Prostate gland (tissue), 2 donors: ENCODE data around the gene CEACAM20. TPM values are rescaled to one million over a fixed set of nuclear protein-coding genes. Genes with fewer than 3 reads are reported as not detected.

Source experiments
- DNase-seq: peaks from one replicate; pipeline ENCODE4 v3.0.0-alpha.2; 2019; ENCODE audit warnings: low spot score
- H3K27ac ChIP-seq, 2 donors: fragments of 200-600 bp; sonication (generic); 2 replicates each; pipeline ENCODE4 v1.5.1; 2017 to 2019
- H3K27me3 ChIP-seq: fragments of 200-600 bp; sonication (generic); replicated peaks from 2 replicates; pipeline ENCODE4 v1.5.1; 2019; ENCODE audit not compliant: insufficient read depth
- H3K36me3 ChIP-seq, 2 donors: fragments of 200-600 bp; sonication (generic); 1 replicate in 1 of 2; 2 replicates in 1 of 2; pipeline versions ENCODE4 v1.5.1 to v1.8.1; 2017 to 2019
- H3K4me1 ChIP-seq: fragments of 200-600 bp; sonication (generic); replicated peaks from 2 replicates; pipeline ENCODE4 v1.5.1; 2019
- H3K4me3 ChIP-seq, 2 donors: fragments of 200-600 bp; sonication (generic); 2 replicates each; pipeline ENCODE4 v1.5.1; 2017 to 2019
- H3K9me3 ChIP-seq: fragments of 200-600 bp; sonication (generic); 2 replicates; pipeline ENCODE4 v1.5.1; 2017
- POLR2A ChIP-seq: fragments of 450-650 bp; IDR thresholded peaks from one replicate; pipeline ENCODE4 v1.6.1; 2016; ENCODE audit warnings: antibody characterized with exemption, mild to moderate bottlenecking
- POLR2AphosphoS5 ChIP-seq: sonication (generic); formaldehyde crosslinking; IDR thresholded peaks from one replicate; pipeline ENCODE4 v1.6.1; 2017; ENCODE audit warnings: antibody characterized with exemption
- WGBS: methylation state at CpG from one replicate; pipeline ENCODE4 v1.1.5; 2018; 5-methylcytosine and 5-hydroxymethylcytosine counted together
- intact Hi-C: fragments of 100-400 bp; cut with DNase I; formaldehyde crosslinking; loops from one replicate; pipeline ENCODE4 v1.14.2; 2022
- total RNA-seq, 2 donors: library from RNA; depleted of rRNA; stranded (reverse); fragments of >200 nt; gene quantifications; one replicate each; pipeline ENCODE4 v1.1.0, GENCODE V29; 2016
- TF ChIP-seq, protein P1 (sequence below), 4 experiments: fragments of 200-600 bp in 2 of 4; fragments of 450-650 bp in 2 of 4; sonication (generic) in 2 of 4; IDR thresholded peaks; 1 replicate in 3 of 4; 2 replicates in 1 of 4; pipeline ENCODE4 v1.5.1; 2016 to 2019; ENCODE audit warnings: antibody characterized with exemption in 4 of 4, mild to moderate bottlenecking in 2 of 4, moderate library complexity in 2 of 4

CEACAM20 gene
- total RNA-seq = 1 to 10 TPM in 1 of 2 donors, not detected in 1; 2.6 TPM

DNA sequence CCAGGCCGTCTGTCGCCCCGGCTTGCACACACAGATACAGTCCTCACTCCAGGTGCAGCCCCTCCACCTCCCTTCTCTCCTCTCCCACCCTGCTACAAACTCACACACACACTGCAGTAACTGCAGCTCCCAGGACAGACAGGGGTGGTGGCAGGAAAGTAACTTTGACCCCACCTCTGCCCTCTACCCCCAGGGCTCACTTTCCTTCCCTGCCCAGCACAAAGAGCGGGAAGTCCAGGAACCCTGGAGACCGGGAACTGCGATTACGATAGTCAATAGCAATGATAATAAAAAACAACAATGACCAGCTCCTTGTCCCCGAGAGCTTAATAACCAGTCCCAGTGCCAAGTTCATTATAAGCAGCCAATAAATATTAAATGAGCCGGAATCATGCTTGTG is at the start of gene CEACAM20:
CEACAM20 (minus strand) TSS at position 140 of the 400 bp plus-strand sequence. CDS start 166 bp downstream, outside the sequence.
- no peaks in the 10 kb centered on the region for H3K9me3 ChIP-seq
- H3K27ac ChIP-seq = no peak within 1 kb of the TSS
- intact Hi-C loops = no loop called here
- no peaks in the 10 kb centered on the region for H3K36me3 ChIP-seq
- no peaks in the 10 kb centered on the region for H3K27me3 ChIP-seq
- TF ChIP-seq, protein P1, sequence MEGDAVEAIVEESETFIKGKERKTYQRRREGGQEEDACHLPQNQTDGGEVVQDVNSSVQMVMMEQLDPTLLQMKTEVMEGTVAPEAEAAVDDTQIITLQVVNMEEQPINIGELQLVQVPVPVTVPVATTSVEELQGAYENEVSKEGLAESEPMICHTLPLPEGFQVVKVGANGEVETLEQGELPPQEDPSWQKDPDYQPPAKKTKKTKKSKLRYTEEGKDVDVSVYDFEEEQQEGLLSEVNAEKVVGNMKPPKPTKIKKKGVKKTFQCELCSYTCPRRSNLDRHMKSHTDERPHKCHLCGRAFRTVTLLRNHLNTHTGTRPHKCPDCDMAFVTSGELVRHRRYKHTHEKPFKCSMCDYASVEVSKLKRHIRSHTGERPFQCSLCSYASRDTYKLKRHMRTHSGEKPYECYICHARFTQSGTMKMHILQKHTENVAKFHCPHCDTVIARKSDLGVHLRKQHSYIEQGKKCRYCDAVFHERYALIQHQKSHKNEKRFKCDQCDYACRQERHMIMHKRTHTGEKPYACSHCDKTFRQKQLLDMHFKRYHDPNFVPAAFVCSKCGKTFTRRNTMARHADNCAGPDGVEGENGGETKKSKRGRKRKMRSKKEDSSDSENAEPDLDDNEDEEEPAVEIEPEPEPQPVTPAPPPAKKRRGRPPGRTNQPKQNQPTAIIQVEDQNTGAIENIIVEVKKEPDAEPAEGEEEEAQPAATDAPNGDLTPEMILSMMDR (IDR thresholded peaks at IDR 0.05) = no peak
- TF ChIP-seq POLR2A = no peak
- WGBS = 46% methylated on average over 9 of the region's 9 CpGs
- H3K4me1 ChIP-seq = no peaks in the 10 kb centered on the region
- no peak for DNase-seq
- H3K4me3 ChIP-seq = no peak within 1 kb of the TSS

GRCh38 chr19:44577566-44577874 is 48.0 kb upstream of the CEACAM20 start:
- no peak for DNase-seq
- Histone ChIP-seq H3K27ac (no peak overlapping the region), H3K4me3 (no peak overlapping the region), H3K9me3 (no peaks in the 10 kb centered on the region), H3K36me3 (no peaks in the 10 kb centered on the region), H3K4me1 (no peaks in the 10 kb centered on the region), H3K27me3 (no peaks in the 10 kb centered on the region)
- TF ChIP-seq, protein P1 (IDR thresholded peaks at IDR 0.05) = no peak
- TF ChIP-seq POLR2A = no peak
- no peak for TF ChIP-seq POLR2AphosphoS5
- 83% methylated on average over 1 of the region's 1 CpG for WGBS
- intact Hi-C loops = no loop called here

DNA sequence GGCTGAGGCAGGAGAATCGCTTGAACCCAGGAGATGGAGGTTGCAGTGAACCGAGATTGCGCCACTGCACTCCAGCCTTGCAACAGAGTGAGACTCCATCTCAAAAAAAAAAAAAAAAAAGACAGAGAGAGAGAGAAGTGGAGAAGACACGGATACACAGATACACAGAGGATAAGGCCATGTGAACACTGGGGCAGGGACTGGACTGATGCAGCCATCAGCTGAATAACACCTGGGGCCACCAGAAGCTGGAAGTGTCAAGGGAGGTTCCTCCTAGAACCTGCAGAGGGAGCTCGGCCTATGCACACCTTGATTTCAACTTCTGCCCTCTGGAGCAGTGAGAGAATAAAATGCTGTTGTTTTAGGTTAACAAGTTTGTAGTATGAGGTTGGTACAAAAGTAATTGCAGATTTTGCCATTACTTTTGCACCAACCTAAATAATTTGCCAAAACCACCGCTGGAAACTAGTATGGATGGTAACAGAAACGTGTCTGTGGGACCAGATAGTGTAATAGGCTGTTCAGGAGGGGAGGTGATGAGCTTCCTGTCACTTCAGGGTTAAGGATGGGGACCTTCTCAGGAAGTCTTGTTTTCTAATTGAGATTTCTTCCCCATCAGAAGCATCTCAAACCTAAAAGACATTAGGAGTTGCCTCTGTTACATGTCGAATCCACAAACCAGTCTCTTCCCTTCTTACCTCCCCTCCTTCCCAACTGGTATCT is 47.5 kb upstream of the CEACAM20 start:
- Histone ChIP-seq H3K4me3 (no peak overlapping the region), H3K36me3 (no peaks in the 10 kb centered on the region), H3K9me3 (no peaks in the 10 kb centered on the region), H3K27ac (no peak overlapping the region), H3K27me3 (no peaks in the 10 kb centered on the region), H3K4me1 (no peaks in the 10 kb centered on the region)
- TF ChIP-seq, protein P1 (IDR thresholded peaks at IDR 0.05) = peak in 3 of 4 experiments; percentile 24 to 53 (median 40)
- TF ChIP-seq POLR2A = no peak
- no peak for TF ChIP-seq POLR2AphosphoS5
- 59% methylated on average over 8 of the region's 8 CpGs for WGBS
- DNase-seq = no peak
- intact Hi-C loops = no loop called here

DNA sequence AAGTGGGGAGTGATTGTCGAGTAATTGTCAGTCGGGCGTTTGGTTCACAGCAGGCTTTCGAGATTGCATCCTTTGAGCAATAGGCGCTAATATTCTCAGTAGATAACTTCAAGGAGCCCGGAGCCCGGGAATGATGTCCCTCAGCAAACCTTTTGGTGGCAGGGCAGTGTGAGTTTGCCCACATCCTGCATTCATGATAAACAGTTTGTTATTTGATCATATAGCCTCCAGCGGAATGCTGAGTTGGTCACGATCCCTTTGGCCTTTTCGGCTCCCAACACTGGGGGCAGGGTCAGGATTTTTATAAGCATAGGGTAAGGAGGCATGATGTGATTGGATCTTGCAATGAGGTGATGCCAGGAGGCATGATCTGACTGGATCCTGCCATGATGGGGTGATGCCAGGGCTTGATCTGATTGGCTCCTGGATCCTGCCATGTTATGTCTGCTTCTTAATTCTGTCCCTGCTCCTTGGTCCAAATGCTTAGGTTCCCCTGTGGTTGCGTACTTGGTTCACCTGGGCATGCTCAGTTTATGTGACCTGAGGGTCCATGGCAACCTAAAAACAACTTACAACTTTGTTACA is 45.7 kb upstream of the CEACAM20 start:
- Histone ChIP-seq H3K4me1 (no peaks in the 10 kb centered on the region), H3K36me3 (no peaks in the 10 kb centered on the region), H3K27me3 (no peaks in the 10 kb centered on the region), H3K27ac (no peak overlapping the region), H3K9me3 (no peaks in the 10 kb centered on the region), H3K4me3 (no peak overlapping the region)
- intact Hi-C loops = no loop called here
- 84% methylated on average over 11 of the region's 11 CpGs for WGBS
- DNase-seq = no peak
- TF ChIP-seq, protein P1 (IDR thresholded peaks at IDR 0.05) = no peak
- TF ChIP-seq POLR2AphosphoS5 = no peak
- TF ChIP-seq POLR2A = no peak
